HEK293 (cell line): ENCODE results near the gene ITGB3.
"Not testable (repeated sequence)": the region's sequence is repeated elsewhere in the genome, so short reads cannot be mapped to it uniquely, and the experiment has no call there.

Experiments
- ATF2 ChIP-seq: fragments of 450-650 bp; formaldehyde crosslinking; IDR thresholded peaks from 2 replicates; pipeline ENCODE4 v1.5.1; 2016; ENCODE audit warnings: missing biosample characterization, missing genetic modification characterization, low read depth
- RBAK ChIP-seq: fragments of 450-650 bp; formaldehyde crosslinking; IDR thresholded peaks from 2 replicates; pipeline ENCODE4 v1.5.1; 2016; ENCODE audit warnings: missing biosample characterization, missing genetic modification characterization
- SETDB1 ChIP-seq: IDR thresholded peaks from one replicate; pipeline ENCODE4 v1.6.1; 2017; ENCODE audit warnings: mild to moderate bottlenecking, low read length, moderate library complexity, mixed read lengths; ENCODE audit not compliant: insufficient read length
- SP3 ChIP-seq: fragments of 450-650 bp; formaldehyde crosslinking; IDR thresholded peaks from 2 replicates; pipeline ENCODE4 v1.5.1; 2016; ENCODE audit warnings: missing biosample characterization, missing genetic modification characterization
- WT1 ChIP-seq: fragments of 450-650 bp; formaldehyde crosslinking; IDR thresholded peaks from 2 replicates; pipeline ENCODE4 v1.5.1; 2016; ENCODE audit warnings: missing biosample characterization, missing genetic modification characterization
- ZEB2 ChIP-seq: fragments of 450-650 bp; formaldehyde crosslinking; IDR thresholded peaks from 2 replicates; pipeline ENCODE4 v1.5.1; 2016; ENCODE audit warnings: missing biosample characterization, missing genetic modification characterization
- ZNF350 ChIP-seq: fragments of 450-650 bp; formaldehyde crosslinking; IDR thresholded peaks from 2 replicates; pipeline ENCODE4 v1.5.0; 2017; ENCODE audit warnings: missing biosample characterization, mild to moderate bottlenecking, missing genetic modification characterization
- ZNF394 ChIP-seq: fragments of 450-650 bp; formaldehyde crosslinking; IDR thresholded peaks from 2 replicates; pipeline ENCODE4 v1.5.1; 2016; ENCODE audit warnings: missing biosample characterization, missing genetic modification characterization, mild to moderate bottlenecking, moderate library complexity, borderline replicate concordance
- ZNF544 ChIP-seq: fragments of 450-650 bp; formaldehyde crosslinking; IDR thresholded peaks from 2 replicates; pipeline ENCODE4 v1.5.0; 2017; ENCODE audit warnings: missing biosample characterization, missing genetic modification characterization
- ZNF830 ChIP-seq: fragments of 450-650 bp; IDR thresholded peaks from 2 replicates; pipeline ENCODE4 v1.5.0; 2018; ENCODE audit warnings: missing biosample characterization, missing genetic modification characterization, low read depth, mild to moderate bottlenecking, moderate library complexity
- TF ChIP-seq, protein P1 (sequence below): fragments of 450-650 bp; formaldehyde crosslinking; IDR thresholded peaks from 2 replicates; pipeline ENCODE4 v1.5.1; 2016; ENCODE audit warnings: missing biosample characterization, missing genetic modification characterization
- TF ChIP-seq, protein P2 (sequence below): fragments of 450-650 bp; formaldehyde crosslinking; IDR thresholded peaks from 2 replicates; pipeline ENCODE4 v1.5.1; 2017; ENCODE audit warnings: missing biosample characterization, missing genetic modification characterization

DNA sequence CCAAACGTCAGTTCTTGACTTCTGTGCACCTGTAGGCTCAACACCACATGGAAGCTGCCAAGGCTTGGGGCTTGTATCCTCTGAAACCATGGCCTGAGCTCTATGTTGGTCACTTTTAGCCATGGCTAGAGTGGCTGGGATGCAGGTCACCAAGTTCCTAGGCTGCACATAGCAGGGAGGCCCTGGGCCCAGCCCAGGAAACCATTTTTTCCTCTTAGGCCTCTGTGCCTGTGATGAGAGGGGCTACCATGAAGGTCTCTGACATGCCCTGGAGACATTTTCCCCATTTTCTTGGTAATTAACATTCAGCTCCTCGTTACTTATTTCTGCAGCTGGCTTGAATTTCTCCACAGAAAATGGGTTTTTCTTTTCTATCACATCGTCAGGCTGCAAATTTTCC lies 15.3 kb downstream of the ITGB3 start:
- not testable (repeated sequence) for TF ChIP-seq ATF2 (tag by site-specific recombination); SP3 (tag by site-specific recombination); ZNF350; ZEB2 (tag by site-specific recombination); ZNF830 (tag by site-specific recombination); WT1 (tag by site-specific recombination); SETDB1; ZNF394 (tag by site-specific recombination); ZNF544 (tag by site-specific recombination); RBAK (tag by site-specific recombination)
- TF ChIP-seq, protein P1, sequence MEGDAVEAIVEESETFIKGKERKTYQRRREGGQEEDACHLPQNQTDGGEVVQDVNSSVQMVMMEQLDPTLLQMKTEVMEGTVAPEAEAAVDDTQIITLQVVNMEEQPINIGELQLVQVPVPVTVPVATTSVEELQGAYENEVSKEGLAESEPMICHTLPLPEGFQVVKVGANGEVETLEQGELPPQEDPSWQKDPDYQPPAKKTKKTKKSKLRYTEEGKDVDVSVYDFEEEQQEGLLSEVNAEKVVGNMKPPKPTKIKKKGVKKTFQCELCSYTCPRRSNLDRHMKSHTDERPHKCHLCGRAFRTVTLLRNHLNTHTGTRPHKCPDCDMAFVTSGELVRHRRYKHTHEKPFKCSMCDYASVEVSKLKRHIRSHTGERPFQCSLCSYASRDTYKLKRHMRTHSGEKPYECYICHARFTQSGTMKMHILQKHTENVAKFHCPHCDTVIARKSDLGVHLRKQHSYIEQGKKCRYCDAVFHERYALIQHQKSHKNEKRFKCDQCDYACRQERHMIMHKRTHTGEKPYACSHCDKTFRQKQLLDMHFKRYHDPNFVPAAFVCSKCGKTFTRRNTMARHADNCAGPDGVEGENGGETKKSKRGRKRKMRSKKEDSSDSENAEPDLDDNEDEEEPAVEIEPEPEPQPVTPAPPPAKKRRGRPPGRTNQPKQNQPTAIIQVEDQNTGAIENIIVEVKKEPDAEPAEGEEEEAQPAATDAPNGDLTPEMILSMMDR (tag by site-specific recombination): not testable (repeated sequence)
- TF ChIP-seq, protein P2, sequence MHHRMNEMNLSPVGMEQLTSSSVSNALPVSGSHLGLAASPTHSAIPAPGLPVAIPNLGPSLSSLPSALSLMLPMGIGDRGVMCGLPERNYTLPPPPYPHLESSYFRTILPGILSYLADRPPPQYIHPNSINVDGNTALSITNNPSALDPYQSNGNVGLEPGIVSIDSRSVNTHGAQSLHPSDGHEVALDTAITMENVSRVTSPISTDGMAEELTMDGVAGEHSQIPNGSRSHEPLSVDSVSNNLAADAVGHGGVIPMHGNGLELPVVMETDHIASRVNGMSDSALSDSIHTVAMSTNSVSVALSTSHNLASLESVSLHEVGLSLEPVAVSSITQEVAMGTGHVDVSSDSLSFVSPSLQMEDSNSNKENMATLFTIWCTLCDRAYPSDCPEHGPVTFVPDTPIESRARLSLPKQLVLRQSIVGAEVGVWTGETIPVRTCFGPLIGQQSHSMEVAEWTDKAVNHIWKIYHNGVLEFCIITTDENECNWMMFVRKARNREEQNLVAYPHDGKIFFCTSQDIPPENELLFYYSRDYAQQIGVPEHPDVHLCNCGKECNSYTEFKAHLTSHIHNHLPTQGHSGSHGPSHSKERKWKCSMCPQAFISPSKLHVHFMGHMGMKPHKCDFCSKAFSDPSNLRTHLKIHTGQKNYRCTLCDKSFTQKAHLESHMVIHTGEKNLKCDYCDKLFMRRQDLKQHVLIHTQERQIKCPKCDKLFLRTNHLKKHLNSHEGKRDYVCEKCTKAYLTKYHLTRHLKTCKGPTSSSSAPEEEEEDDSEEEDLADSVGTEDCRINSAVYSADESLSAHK (tag by site-specific recombination): not testable (repeated sequence)
